Lung microvascular endothelial cell (primary cell): ENCODE data around the gene PPP4R1. TPM values are rescaled to one million over a fixed set of nuclear protein-coding genes. Genes with fewer than 3 reads are reported as not detected.

ENCODE experiments used
- DNase-seq, 2 donors: peaks; one replicate each; pipeline versions ENCODE4 v3.0.0 to v3.0.0-alpha.2; 2010; ENCODE audit warnings: low read depth in 2 of 2
- total RNA-seq: library from RNA; depleted of rRNA; stranded (reverse); fragments of >200 nt; gene quantifications from 2 replicates; pipeline ENCODE4 v1.2.1, GENCODE V29; 2014

PPP4R1 gene
- total RNA-seq, 1 donor from 2014 or later, result 134 TPM

DNA sequence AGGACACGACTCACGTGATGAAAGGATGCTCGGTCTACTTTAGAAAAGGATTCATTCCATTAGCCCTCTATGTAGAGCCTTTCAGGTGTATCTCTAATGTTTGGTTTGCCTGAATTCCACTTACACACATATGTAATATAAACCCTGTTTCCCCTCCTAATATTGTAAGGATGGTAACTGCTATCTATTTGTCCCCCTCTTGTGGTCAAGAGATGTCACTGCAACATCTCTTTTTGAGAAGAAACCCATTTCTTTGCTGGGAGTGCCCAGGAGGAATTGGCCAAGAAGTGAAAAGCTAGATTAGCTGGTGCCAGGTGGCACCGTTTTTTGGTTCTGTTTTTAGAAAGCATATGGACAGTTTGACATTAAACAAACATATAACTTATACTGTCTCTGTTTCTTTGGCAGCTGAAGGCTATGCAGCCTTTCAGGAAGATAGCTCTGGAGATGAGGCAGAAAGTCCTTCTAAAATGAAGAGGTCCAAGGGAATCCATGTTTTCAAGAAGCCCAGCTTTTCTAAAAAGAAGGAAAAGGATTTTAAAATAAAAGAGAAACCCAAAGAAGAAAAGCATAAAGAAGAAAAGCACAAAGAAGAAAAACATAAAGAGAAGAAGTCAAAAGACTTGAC, 97.8 kb downstream of the PPP4R1 start:
- DNase-seq, result peak; percentile 56 to 60

DNA sequence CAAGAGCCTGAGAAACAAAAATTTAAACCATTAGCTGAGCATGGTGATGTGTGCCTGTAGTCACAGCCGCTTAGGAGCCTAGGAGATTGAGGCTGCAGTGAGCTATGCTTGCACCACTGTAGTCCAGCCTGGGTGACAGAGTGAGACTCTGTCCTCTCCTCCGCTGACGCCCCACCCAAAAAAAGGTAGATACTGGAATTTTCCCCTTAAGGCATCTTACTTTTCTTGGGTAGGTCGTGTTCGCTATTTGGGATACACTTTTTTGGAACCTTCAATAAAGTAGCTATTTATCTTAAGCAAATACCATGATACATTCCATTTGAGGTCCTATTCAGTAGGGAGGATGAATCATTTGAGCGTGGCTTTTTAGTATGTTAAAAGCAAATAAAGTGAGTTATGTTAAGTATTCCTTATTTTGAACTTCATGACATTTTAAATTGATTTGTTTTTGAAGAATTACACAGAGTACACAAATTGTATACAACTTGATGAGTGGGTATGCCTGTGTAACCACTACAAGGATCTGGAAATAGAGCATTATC, 100.3 kb downstream of the PPP4R1 start:
- no peak for DNase-seq

DNA sequence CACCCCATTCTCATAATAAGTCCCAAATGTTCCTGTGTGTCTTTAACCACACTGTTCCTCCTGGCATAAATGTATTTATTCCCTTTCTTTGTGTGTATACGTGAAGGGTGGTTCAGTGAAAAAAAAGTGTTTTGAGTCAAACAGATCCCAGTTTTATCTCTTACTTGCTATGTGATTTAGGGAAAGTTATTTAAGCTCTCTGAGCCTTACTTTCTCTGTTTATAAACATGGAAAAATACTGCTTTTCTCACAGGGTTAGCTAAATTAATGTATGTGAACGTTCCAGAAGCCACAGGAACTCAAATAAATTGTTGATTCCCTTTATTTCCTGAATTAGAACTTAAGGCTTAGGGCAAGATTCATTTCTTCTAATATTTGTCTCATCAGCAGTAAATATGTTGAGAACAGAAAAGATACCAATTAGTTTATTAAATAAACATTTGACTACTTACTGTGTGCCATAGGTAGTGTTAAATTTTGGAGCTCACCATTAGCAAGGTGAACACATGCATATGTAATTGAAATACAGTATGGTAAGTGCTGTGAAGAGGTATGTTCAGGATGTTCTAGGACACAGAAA, 105.8 kb downstream of the PPP4R1 start:
- DNase-seq, result no peak

DNA sequence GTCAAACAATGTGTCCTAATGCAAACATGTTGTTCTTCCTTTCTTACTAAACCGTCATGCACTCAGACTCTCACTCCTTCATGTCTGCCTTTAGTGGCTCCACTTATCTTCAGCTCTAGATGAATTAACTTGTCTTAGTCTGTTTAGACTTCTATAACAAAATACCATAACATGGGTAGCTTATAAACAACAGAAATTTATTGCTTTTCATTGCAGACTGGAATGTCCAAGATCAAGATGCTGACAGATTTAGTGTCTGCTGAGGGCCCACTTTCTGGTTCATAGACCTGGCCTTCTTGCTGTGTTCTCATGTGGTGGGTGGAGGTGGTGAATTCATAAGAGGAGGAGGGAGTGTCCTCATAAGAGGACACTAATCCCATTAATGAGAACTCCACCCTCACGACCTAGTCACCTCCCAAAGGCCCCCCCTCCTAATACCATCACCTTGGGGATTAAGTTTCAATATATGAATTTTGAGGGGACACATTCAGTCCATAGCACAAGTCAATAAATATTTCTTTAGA, 106.7 kb downstream of the PPP4R1 start:
- no peak for DNase-seq

DNA sequence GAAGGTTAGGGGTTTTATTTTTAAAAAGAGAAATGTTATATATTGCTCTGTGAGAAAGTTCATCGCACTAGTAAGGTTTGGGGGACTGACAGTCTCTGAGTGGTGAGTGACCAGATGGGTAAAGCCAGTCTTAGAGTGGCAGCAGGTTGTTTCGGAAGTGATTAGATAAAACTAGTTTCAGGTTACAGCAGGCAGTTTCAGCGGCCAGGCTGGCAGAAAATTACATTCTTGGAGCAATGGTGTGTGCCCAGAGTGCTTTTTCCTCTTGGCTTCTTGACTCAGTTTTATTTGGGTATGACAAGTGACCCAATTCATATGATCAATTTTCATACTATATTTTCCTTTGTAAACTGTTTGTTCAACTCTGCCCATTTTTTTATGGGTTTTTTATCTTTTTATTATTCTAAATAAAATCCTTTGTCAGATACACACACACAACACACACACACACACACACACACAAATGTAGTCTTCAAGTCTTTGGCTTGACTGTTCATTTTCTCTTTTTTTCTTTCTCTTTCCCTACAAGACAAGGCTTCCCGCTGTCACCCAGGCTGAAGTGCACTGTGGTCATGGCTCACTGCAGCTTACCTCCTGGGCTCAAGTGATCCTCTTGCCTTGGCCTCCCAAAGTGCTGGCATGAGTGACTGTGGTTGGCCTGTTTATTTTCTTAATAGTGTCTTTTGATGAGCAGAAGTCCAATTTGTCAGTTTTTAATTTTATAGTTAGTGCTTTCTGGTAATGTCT, 108.1 kb downstream of the PPP4R1 start:
- no peak for DNase-seq

Other genes starting within 250 kb of the PPP4R1 start
- gene RALBP1, start 139.0 kb downstream of the PPP4R1 start, total RNA-seq, result 47.3 and 63.3 TPM in 2 replicates
- 28.8 and 44.0 TPM in 2 replicates for gene RAB31, start 93.7 kb upstream of the PPP4R1 start, total RNA-seq